ENCODE results near the gene ZNF592. TPM values are rescaled to one million over a fixed set of nuclear protein-coding genes. Genes with fewer than 3 reads are reported as not detected.

The ZNF592 gene
- total and polyA plus RNA-seq, 9 of the 15 experiments (the other 6 are each of a cell fraction or from before 2014, with no cell fraction given), result 0.88 to 23.8 (median 7.4) TPM

- TF ChIP-seq ZNF740 (CRISPR knock-in tag; IDR thresholded peaks at IDR 0.05), result no peak
- TF ChIP-seq ZNF740 (tag; IDR thresholded peaks at IDR 0.05), result peak in 1 of 2 experiments; percentile 64; a peak in 1 of 4 replicates
- no peak for TF ChIP-seq ATF1 (CRISPR knock-in tag; IDR thresholded peaks at IDR 0.05)
- TF ChIP-seq ATF1 (tag; IDR thresholded peaks at IDR 0.05), result no peak
- TF ChIP-seq ILF3 (IDR thresholded peaks at IDR 0.05; ENCODE audit: borderline replicate concordance), result no peak
- no peak for TF ChIP-seq MCM3 (IDR thresholded peaks at IDR 0.05)
- no peak for TF ChIP-seq SRSF1 (IDR thresholded peaks at IDR 0.05; ENCODE audit: low read depth, low read length)
- TF ChIP-seq KDM5B (IDR thresholded peaks at IDR 0.05; ENCODE audit: insufficient replicate concordance, low read depth, low read length), result peak; percentile 23
- no peak for TF ChIP-seq KAT2B (IDR thresholded peaks at IDR 0.05; ENCODE audit: low read depth, low read length)
- TF ChIP-seq ZNF395 (CRISPR knock-in tag; IDR thresholded peaks at IDR 0.05), result peak; percentile 21; the same call in 1 of the 2 replicates
- TF ChIP-seq ZNF639 (CRISPR knock-in tag; conservative IDR thresholded peaks at IDR 0.05 in 1 of 2, IDR thresholded peaks at IDR 0.05 in 1 of 2), result peak in 1 of 2 experiments; percentile 97; a peak in 2 of 4 replicates
- no peak for TF ChIP-seq FOSL1 (tag; conservative IDR thresholded peaks at IDR 0.05)
- TF ChIP-seq MTA3 (IDR thresholded peaks at IDR 0.05; ENCODE audit: borderline replicate concordance), result 0 out of 2 replicates have a peak, but pooled peaks have one; percentile 32
- 0 out of 2 replicates have a peak, but pooled peaks have one; percentile 56 for TF ChIP-seq ZFX (CRISPR knock-in tag; IDR thresholded peaks at IDR 0.05)
- peak; percentile 64 for TF ChIP-seq SIN3B (IDR thresholded peaks at IDR 0.05; ENCODE audit: low read depth)
- TF ChIP-seq RAD51 (IDR thresholded peaks at IDR 0.05; ENCODE audit: borderline replicate concordance, low read depth), result no peak
- TF ChIP-seq NR2C2 (CRISPR knock-in tag; IDR thresholded peaks at IDR 0.05), result no peak
- TF ChIP-seq NR2C2 (tag; IDR thresholded peaks at IDR 0.05), result peak; percentile 77
- peak; percentile 41; the same call in 1 of the 2 replicates for TF ChIP-seq MAX (CRISPR knock-in tag; IDR thresholded peaks at IDR 0.05)
Measured at GRCh38 chr15:84748274-84749110, at the start of gene ZNF592 (continued).

Measured in K562 (cell line).